ENCODE data around the gene VWA8.

VWA8 gene

GRCh38 chr13:41696163-41697003, 264.5 kb downstream of the VWA8 start:
- Histone ChIP-seq H3K79me2 (ENCODE audit: low read length) (no peaks in the 10 kb centered on the region), H3K27ac (ENCODE audit: low read length) (no peak overlapping the region), H3K9me3 (replicated peaks; ENCODE audit: insufficient read depth, low read length) (no peaks in the 10 kb centered on the region), H4K20me1 (ENCODE audit: insufficient read depth, low read length) (no peaks in the 10 kb centered on the region), H2AFZ (ENCODE audit: low read length) (no peak overlapping the region), H3K4me2 (ENCODE audit: low read depth, low read length) (no peak overlapping the region), H3K4me3 (ENCODE audit: low read length) (no peak overlapping the region), H3K36me3 (replicated peaks; ENCODE audit: insufficient read depth, low read length) (no peaks in the 10 kb centered on the region), H3K9ac (ENCODE audit: low read length) (no peak overlapping the region), H3F3A (ENCODE audit: insufficient read depth, low read length) (no peaks in the 10 kb centered on the region), H3K27me3 (replicated peaks; ENCODE audit: insufficient read depth, low read length) (no peaks in the 10 kb centered on the region), H3K4me1 (ENCODE audit: low read length) (no peaks in the 10 kb centered on the region), H3K9me2 (replicated peaks; ENCODE audit: insufficient read depth, low read length) (no peaks in the 10 kb centered on the region)
- no peak for DNase-seq
- TF ChIP-seq EZH2 (optimal IDR thresholded peaks at IDR 0.05; ENCODE audit: low read depth, low read length), result no peak
- TF ChIP-seq CTCF (IDR thresholded peaks at IDR 0.05; ENCODE audit: low read length), result no peak
- no peak for TF ChIP-seq EZH2phosphoT487 (IDR thresholded peaks at IDR 0.05; ENCODE audit: low read length)

- TF ChIP-seq EZH2phosphoT487 (IDR thresholded peaks at IDR 0.05; ENCODE audit: low read length) (no peak), CTCF (IDR thresholded peaks at IDR 0.05; ENCODE audit: low read length) (no peak), EZH2 (optimal IDR thresholded peaks at IDR 0.05; ENCODE audit: low read depth, low read length) (no peak)
- H3K36me3 ChIP-seq (replicated peaks; ENCODE audit: insufficient read depth, low read length), result no peaks in the 10 kb centered on the region
- no peaks in the 10 kb centered on the region for H3F3A ChIP-seq (ENCODE audit: insufficient read depth, low read length)
- H3K79me2 ChIP-seq (ENCODE audit: low read length), result no peaks in the 10 kb centered on the region
- H2AFZ ChIP-seq (ENCODE audit: low read length), result no peak overlapping the region
- H3K9me2 ChIP-seq (replicated peaks; ENCODE audit: insufficient read depth, low read length), result no peaks in the 10 kb centered on the region
- H3K9me3 ChIP-seq (replicated peaks; ENCODE audit: insufficient read depth, low read length), result no peaks in the 10 kb centered on the region
- no peaks in the 10 kb centered on the region for H4K20me1 ChIP-seq (ENCODE audit: insufficient read depth, low read length)
- H3K4me1 ChIP-seq (ENCODE audit: low read length), result no peaks in the 10 kb centered on the region
- H3K4me3 ChIP-seq (ENCODE audit: low read length), result no peak overlapping the region
- no peak overlapping the region for H3K9ac ChIP-seq (ENCODE audit: low read length)
- no peak overlapping the region for H3K27ac ChIP-seq (ENCODE audit: low read length)
- no peak overlapping the region for H3K4me2 ChIP-seq (ENCODE audit: low read depth, low read length)
- no peak for DNase-seq
- H3K27me3 ChIP-seq (replicated peaks; ENCODE audit: insufficient read depth, low read length), result no peaks in the 10 kb centered on the region
These were observed 266.2 kb downstream of the VWA8 start for GRCh38 chr13:41694545-41695301.

GRCh38 chr13:41693434-41693833, 267.5 kb downstream of the VWA8 start:
- DNase-seq, result no peak
- H3K79me2 ChIP-seq (ENCODE audit: low read length), result no peaks in the 10 kb centered on the region
- no peak overlapping the region for H2AFZ ChIP-seq (ENCODE audit: low read length)
- no peak overlapping the region for H3K9ac ChIP-seq (ENCODE audit: low read length)
- H3K4me2 ChIP-seq (ENCODE audit: low read depth, low read length), result no peak overlapping the region
- no peak overlapping the region for H3K4me3 ChIP-seq (ENCODE audit: low read length)
- TF ChIP-seq EZH2phosphoT487 (IDR thresholded peaks at IDR 0.05; ENCODE audit: low read length) (no peak), CTCF (IDR thresholded peaks at IDR 0.05; ENCODE audit: low read length) (no peak), EZH2 (optimal IDR thresholded peaks at IDR 0.05; ENCODE audit: low read depth, low read length) (no peak)
- H3K36me3 ChIP-seq (replicated peaks; ENCODE audit: insufficient read depth, low read length), result no peaks in the 10 kb centered on the region
- no peaks in the 10 kb centered on the region for H3F3A ChIP-seq (ENCODE audit: insufficient read depth, low read length)
- H4K20me1 ChIP-seq (ENCODE audit: insufficient read depth, low read length), result no peaks in the 10 kb centered on the region
- no peaks in the 10 kb centered on the region for H3K4me1 ChIP-seq (ENCODE audit: low read length)
- H3K27me3 ChIP-seq (replicated peaks; ENCODE audit: insufficient read depth, low read length), result no peaks in the 10 kb centered on the region
- H3K9me2 ChIP-seq (replicated peaks; ENCODE audit: insufficient read depth, low read length), result no peaks in the 10 kb centered on the region
- no peaks in the 10 kb centered on the region for H3K9me3 ChIP-seq (replicated peaks; ENCODE audit: insufficient read depth, low read length)
- no peak overlapping the region for H3K27ac ChIP-seq (ENCODE audit: low read length)
